ENCODE measurements around the gene NOL4.

NOL4 gene

DNA sequence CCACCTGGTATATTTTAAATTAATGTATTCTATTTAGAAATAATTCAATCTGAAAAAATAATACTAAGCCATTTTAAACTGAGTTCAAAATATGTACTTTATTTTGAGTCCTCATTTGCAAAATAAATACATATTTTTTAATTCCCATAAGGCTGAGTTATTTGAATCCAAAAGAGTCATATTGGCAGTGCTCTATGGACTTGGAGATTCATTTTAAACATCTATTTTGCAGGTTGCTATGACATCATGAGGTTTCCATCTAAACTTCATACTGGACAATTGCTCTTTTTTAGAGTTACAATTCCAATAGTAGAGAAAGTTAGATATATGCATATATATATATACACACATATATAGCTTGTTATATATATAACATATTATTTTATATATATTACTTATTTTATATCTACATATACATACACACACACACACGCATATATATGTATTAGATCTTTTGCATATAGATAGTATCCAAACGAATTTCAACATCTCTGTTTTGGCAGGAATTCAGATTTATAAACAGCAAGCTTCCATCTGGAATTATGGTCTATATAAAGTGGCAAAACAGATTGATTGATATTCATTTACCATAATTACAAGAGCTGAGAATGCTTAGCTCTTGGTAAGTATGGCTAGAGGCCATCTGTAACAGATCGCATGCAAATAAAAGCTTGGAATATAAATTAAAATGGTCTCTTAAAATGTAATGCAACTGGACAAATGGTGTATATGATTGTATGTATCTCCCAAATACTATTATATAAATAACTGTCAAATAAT, 34.9 kb downstream of the NOL4 start:
- no peak for DNase-seq (ENCODE audit: low read depth)
